Measurements from ENCODE around the gene MRPL41.
A peak's percentile ranks its signal among the peaks of the same experiment; 100 is the strongest.
"Not testable (repeated sequence)": the region's sequence is repeated elsewhere in the genome, so short reads cannot be mapped to it uniquely, and the experiment has no call there.

Gene MRPL41

DNA sequence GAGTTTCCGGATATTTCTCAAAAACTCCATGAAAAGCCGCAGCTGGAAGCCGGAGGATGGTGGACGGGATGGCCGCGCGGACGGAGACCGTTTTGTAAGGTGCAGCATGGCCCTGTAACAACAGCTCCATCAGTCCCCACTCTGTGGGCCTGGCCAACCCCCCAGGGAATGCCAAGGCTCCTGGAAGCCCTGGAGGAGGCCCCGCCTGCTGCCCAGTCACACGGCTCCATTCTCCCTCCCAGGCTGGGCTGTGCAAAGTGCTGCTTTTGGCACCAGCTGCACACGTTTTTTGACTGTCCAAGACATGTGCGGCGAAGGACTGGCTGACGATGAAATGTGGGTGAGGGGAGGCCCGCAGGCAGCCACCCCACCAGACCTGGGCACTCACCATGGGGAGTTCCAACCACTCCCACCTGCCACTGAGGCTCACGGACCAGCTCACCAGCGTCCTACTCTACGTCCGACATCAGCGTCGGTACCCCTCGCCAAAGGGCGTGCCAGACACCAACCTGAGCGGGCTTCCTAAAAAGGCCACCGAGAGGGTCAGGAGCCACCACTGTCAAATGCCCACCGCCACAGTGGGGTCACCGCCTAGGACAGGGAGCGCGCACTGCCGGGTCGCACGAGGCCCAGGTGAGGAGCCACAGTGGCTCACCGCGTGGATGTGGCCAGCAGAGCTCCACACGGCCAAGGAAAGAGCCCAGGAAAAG lies 28.8 kb upstream of the MRPL41 start:
- no peak for DNase-seq

DNA sequence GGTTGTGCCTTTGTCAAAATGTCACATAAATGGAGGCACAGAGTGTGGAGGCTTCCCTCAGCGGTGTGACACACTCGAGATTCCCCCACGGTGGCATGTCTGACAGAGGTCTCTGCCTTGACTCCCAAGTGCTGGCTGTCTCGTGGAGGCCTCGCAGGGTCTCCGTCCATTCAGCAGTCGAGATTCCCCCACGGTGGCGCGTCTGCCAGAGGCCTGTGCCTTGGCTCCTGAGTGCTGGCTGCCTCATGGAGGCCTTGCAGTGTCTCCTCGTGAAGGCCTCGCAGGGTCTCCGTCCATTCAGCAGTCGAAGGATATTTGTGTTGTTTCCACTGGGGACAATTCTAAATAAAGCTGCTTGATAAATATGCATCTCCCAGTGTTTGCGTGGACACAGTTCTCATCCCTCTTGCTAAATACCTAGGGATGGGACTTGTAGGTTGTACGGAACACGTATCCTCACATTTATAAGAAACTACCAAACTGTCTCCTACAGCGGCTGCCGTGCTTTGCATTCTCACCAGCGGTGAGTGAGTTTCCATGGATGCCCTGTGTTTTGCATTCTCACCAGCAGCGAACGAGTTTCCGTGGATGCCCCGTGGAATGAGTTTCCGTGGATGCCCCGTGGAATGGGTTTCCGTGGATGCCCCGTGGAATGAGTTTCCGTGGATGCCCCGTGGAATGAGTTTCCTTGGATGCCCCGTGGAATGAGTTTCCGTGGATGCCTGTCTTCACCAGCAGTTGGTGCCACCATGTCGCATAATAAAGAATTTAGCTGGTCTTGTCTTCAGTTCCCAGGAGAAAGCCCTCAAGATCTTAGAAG lies 27.3 kb upstream of the MRPL41 start:
- no peak for DNase-seq

GRCh38 chr9:137524981-137525317 lies 26.7 kb upstream of the MRPL41 start:
- DNase-seq, result no peak

DNA sequence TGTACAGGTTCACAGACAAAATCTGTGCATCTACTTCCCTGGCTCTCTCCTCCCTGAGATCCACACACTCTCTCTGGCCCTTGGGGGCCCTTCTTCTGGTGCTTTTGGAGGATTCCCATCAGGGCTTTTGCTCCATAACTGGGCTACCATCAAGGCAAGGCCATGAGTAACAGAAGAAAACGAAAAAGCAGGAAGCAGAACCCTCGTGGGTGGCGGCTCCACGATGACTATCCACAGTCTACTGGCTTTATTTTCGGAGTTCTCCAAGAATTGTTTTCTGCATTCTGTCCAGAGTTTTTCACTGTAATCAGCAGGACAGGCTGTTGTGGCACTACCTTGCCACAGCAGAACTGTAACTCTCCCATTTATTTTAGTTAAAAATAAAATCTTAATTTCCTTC lies 21.3 kb upstream of the MRPL41 start:
- DNase-seq, result no peak

DNA sequence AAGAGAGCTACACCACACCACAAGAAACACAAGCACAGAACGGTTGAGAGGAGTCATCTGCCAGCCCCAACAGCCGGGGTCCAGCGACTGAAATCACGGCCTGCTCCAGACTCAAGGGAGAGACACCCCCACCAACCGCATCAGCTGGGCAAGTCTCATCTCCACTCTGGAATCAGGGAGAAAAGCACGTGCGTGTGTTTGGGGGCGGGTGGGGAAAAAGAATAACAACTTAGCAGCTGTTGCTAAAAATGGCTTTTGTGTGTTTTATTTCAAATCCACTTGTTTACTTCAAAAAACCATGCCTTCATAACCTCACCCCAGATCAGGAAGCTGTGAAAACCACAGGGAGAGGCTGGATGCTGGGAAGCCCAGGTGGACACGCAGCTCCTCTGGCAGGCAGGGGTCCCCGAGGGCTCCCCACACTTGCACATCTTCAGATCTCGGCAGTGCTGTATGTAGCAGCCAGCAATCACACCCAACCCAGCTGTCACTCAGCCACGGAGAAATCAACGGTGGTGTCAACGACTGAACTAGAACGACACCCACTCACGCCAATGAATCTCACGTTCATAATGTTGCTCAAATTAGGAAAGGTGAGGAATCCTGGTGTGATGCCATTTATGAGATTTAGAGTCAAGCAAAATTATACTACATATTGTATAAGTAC lies 20.4 kb upstream of the MRPL41 start:
- DNase-seq, result no peak

- not testable (repeated sequence) for DNase-seq
Observed at GRCh38 chr9:137532891-137533468, 18.7 kb upstream of the MRPL41 start.

DNA sequence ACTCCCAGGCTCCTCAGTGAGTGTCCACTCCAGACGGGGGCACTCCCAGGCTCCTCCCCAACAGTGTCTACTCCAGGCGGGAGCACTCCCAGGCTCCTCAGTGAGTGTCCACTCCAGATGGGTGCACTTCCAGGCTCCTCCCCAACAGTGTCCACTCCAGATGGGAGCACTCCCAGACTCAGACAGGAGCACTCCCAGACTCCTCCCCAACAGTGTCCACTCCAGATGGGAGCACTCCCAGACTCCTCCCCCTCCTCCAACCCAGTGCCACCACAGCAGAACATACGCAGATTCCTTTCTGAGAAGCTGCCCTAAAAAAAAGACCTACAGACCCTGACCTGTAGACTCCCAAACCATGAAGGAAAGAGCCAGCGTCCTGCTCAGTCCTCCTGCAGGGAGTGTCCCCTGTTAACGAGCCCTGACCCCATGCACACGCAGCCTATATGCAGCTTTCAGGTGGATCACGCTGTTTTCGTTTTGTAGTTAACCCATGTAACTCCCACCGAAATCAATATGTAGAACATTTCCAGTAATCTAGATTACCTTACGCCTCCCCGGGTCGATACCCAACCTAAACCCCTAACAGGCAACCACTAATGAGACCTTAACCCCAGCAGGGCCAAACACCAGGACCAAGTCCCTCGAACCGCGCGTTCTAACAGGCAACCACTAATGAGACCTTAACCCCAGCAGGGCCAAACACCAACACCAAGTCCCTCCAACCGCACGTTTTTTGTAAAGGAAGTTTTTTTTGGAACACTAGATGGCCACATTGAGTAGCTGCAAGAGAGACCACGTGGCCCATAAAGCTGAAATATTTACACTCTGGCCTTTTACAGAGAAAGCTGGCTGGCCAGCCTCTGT lies 17.2 kb upstream of the MRPL41 start:
- no peak for DNase-seq

DNA sequence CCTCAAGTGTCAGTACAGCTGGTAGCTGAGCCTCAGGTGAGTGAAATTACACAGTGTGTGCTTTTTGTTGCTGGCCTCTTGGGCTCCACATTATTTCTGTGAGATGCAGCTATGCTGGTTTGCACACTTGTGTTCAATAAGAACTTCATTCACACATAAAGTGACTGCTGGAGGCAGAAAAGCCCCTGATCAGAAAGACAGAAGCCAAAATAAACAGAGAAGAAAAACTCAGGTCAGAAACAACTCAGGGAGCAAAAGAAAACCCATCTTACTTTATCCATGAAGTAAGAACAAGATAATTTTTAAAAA lies 16.6 kb upstream of the MRPL41 start:
- no peak for DNase-seq

DNA sequence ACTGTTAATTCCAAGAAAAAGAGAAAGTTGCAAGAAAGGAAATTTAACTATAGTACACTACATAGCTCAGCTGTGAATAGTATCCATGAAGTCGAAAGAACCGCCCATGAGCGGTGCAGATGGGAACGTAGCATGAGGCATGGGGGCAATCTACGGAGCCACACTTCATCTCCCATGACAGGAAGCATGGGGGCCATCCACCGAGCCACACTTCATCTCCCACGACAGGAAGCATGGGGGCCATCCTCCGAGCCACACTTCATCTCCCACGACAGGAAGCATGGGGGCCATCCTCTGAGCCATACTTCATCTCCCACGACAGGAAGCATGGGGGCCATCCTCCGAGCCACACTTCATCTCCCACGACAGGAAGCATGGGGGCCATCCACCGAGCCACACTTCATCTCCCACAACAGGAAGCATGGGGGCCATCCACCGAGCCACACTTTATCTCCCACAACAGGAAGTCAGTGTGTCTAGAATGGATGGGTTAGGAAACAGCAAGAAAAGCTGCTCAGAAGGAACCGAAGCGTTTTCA lies 15.0 kb upstream of the MRPL41 start:
- DNase-seq, result not testable (repeated sequence)

DNA sequence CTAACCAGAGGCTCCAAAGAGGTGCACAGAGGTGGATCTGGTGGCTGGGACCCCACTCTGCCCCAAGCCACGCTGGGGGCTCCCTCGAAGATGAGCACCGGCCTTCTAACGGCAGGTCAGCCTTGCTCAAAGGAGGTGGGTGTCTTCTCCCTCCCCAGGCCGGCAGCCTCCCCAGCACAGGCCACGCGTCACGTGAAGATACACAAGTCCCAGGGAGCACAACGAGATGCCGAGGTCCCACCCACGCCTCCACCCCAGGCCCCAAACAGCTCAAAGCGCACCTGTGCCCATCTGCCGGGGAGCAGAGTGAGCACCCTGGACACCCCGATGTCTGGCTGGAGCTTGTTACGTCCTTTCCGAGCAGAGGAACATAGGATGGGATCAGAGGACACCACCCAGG lies 13.6 kb upstream of the MRPL41 start:
- no peak for DNase-seq

- no peak for DNase-seq
Observed at GRCh38 chr9:137540536-137540935, 11.1 kb upstream of the MRPL41 start.

DNA sequence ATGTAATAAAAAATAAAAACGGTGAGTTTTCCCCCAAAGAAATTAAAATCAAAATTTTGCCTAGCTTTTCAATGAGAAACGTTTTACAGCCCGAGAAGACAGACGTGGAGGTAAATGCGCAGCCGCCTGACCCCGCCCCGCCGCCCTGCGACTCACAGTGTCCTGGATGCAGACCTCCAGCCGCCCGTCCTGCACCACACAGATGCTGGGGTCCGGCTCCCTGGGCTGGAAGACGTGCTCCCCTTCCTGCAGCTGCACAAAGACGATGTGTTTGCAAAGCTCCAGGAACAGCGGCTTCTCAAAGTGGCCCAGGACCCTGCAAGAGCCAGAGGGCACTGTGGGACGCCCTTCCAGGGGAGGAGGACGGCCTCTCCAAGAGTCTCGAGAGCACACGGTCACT lies 9.2 kb upstream of the MRPL41 start:
- no peak for DNase-seq

DNA sequence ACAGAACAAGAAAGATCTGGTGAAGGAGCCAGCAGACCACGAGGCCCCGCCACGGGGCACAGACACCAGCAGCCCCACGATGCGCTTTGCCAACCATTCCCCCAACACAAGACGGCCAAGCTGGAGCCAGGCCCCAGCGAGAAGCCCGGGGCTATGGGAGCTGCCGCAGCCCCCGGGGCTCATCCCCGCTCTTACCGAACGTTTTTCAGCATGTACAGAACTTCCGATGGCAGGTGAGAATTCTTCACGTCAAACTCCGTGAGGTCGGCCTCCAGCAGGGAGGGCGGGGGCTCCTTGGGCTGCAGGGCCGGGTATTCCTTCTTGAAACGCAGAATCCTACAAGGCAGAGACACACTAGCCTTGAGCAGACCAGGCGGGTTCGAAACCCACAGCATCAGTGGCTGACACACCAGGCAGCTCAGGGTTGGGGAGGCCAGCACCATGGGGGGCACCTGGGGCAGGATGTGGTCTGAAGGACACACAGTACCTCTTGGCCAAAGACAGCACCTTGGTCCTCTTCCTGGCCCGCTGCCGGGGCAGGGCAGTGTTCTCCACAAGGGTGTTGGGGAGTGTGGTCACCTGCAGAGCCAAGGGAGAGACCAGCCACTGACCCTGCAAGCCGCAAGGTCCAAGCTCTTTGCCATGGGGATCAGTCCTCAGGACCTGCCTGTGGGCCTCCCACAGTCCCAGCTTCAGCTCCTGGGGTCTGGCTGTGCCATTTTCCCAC lies 8.3 kb upstream of the MRPL41 start:
- DNase-seq, result no peak

DNA sequence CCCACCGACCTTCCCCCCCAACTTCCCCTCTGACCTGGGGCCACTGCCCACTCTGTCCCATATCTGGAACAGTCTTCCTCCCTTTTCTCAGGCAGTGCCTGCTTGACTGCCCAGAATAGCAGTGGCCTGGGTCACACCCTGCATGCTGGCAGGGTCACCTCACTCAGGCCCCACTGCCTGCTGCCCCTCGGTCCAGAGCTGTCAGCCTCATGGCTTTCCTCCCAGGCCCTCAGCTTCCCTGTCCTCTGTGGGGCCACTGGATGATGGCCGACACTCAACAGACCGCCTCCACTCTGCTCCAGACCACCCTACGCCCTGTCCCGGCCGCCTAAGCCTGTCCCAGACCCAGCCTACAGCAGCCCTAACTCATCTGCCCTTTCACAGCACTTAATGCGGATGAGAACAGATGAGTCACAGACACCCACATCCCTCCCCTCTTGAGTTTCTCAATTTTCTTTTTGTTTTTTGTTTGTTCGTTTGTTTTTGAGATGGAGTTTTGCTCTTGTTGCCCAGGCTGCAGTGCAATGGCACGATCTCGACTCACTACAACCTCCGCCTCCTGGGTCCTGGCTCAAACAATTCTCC lies 7.4 kb upstream of the MRPL41 start:
- DNase-seq, result no peak

DNA sequence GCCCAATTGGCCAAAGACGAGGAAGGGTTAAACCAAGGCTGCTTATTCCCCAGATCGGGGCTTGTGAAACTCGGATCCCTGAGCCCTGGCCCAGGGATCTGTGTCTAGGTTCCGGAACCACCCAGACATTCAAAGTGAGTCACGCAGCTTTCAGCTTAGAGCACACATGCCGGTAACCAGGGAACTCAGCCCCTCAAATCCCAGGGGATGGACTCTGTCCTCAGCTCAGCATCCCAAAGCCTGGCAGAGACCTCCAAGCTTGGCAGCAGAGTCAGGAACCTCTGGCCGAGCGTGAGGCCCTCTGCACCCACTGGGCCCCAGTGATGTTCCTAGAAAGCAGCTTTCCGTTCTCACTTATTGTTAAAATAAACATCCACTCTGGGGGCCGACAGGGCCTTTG lies 6.6 kb upstream of the MRPL41 start:
- DNase-seq, result no peak

DNA sequence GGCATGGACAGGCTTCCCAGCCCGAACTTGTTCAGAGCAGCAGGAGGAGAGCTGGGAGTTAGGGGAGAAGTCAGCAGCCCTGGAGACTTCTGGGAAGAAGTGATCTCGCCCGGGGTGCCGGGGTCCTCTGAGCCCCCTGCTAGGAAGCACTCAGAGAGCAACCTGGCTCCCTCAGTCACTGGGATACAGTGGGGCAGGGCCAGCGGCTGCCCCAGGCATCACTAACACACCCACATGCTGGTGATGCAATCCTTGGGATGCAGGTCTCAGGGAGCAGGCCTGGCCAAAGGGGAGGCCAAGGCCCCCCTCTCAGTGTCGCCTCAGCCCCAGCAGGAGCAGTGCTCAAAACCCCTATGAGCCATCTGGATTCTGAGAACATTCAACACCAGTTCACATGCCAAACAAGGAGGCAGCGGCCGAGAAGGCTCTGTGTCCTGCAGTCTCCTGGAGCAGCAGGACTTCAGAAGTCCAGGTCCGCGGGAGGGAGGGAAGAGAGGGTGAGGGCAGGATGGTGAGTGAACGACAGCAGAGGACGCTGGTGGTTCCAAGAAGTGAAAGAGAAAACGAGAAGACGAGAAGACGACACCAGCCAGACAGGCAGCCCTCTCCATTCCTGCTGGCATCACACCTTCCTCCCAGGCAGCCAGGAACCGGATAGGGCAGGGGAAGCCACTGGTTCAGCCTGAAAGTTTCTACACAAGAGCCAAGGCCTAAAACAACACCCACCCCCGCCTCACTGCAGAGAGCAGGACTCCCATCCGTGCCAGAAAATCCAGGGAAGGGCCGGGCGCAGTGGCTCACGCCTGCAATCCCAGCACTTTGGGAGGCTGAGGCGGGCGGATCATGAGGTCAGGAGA lies 3.8 kb upstream of the MRPL41 start:
- DNase-seq, result no peak

- DNase-seq, result peak in 1 of 4 experiments; percentile 25
Observed at GRCh38 chr9:137550231-137550621, 1.5 kb upstream of the MRPL41 start, which contains the start of gene PNPLA7. Gene PNPLA7 (minus strand): TSS chr9:137550402. CDS start chr9:137550197, 205 bp downstream.

- DNase-seq, result peak in 1 of 4 experiments; percentile 38
Observed at GRCh38 chr9:137550958-137551263, 768 bp upstream of the MRPL41 start.

DNA sequence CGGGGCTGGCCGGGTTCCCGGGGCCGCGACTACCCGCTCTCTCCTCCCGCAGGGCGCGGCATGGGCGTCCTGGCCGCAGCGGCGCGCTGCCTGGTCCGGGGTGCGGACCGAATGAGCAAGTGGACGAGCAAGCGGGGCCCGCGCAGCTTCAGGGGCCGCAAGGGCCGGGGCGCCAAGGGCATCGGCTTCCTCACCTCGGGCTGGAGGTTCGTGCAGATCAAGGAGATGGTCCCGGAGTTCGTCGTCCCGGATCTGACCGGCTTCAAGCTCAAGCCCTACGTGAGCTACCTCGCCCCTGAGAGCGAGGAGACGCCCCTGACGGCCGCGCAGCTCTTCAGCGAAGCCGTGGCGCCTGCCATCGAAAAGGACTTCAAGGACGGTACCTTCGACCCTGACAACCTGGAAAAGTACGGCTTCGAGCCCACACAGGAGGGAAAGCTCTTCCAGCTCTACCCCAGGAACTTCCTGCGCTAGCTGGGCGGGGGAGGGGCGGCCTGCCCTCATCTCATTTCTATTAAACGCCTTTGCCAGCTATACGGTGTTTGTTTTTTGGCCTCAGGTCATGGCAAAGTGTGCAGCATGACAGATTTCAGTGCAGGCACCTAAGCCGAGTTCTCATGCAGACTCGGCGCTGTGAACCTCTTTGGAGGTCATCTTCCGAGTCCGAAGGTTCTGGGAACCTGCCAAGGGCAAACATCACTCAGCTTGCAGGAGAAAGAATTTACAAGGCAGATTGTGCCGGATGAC lies 516 bp downstream of the MRPL41 start:
- no peak for DNase-seq

DNA sequence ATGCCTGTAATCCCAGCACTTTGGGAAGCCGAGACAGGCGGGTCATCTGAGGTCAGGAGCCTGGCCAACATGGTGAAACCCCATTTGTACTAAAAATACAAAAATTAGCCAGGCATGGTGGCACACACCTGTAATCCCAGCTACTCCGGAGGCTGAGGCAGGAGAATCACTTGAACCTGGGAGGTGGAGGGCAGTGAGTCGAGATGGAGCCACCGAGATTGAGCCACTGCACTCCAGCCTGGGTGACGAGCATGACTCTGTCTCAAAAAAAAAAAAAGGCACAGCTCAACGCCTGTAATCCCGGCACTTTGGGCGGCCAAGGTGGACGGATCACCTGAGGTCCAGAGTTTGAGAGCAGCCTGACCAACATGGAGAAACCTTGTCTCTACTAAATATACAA lies 2.0 kb downstream of the MRPL41 start:
- not testable (repeated sequence) for DNase-seq
